ENCODE results near the gene SMYD1. TPM values are rescaled to one million over a fixed set of nuclear protein-coding genes. Genes with fewer than 3 reads are reported as not detected.

SMYD1 gene
- total RNA-seq, 1 experiment from 2014 or later: not detected

DNA sequence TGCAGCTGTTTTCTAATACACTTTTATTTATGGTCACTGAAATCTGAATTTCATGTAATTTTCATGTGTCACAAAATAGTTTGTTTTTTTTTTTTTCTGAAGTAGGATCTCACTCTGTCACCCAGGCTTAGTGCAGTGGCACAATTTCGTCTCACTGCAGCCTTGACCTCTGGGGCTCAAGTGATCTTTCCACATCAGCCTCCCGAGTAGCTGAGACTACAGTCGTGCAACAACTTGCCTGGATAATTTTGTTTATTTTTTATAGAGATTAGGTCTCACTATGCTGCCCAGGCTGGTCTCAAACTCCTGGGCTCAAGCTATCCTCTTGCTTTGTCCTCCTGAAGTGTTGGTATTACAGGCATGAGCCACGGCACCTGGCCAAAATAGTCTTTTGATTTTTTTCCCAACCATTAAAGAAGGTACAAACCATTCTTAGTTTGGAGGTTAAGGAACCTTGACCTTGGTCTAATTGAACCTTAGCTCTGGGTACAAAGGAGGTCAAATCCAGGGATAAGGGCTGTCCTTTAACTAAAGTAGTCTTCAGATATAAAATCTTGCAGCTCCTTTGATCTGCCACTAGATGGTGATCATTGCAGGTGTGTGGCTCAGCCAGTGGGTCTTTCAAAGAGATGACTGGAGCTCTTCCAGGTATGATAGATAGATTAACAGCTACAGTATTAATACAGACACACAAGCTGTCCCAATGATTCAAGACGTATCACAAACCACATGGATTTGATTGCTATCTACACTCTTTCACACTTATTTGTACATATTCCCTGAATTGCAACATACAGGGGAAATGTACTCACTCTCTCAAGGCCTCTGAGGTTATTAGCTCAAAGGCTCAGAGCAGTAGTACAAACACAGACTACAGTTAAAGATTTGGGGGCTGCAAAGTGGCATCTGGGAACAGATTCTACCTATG, 7.4 kb upstream of the SMYD1 start:
- no TSS peak for BruUV-seq (replicated peaks)
- H2AFZ ChIP-seq (ENCODE audit: low read depth, low read length, poor library complexity, severe bottlenecking): no peak overlapping the region
- RAD21 ChIA-PET (ENCODE audit: low non-redundant PET in 1 of 2, low total read pairs in 2 of 2, uncharacterized antibody in 2 of 2, unreplicated experiment in 2 of 2): interaction anchor here (1.1 to 1.6 kb wide), 3 partner anchors 99 to 126 kb away, joined by 3 to 15 read pairs (median 13); no protein-coding TSS in a partner anchor
- ATAC-seq: peak; percentile 56
- H3K9me3 ChIP-seq (ENCODE audit: control insufficient read depth in 1 of 2, insufficient read depth in 1 of 2, low read depth in 1 of 2, low read length in 2 of 2): no peaks in the 10 kb centered on the region
- no peaks in the 10 kb centered on the region for H3K27me3 ChIP-seq (ENCODE audit: insufficient read depth, low read length)
- H3K36me3 ChIP-seq (ENCODE audit: control insufficient read depth in 1 of 2, insufficient read depth in 2 of 2, low read length in 2 of 2): no peaks in the 10 kb centered on the region
- no peaks in the 10 kb centered on the region for H3K9me2 ChIP-seq (ENCODE audit: insufficient read depth)
- no peak overlapping the region for H3K4me3 ChIP-seq (replicated peaks in 1 of 2; ENCODE audit: low read depth in 1 of 2, low read length in 2 of 2)
- CTCF ChIA-PET: interaction anchor here (0.6 to 3.9 kb wide), 31 partner anchors 9 to 532 kb away, joined by 3 to 113 read pairs (median 4); partner anchors contain the start of gene RNU2-63P
- POLR2A ChIA-PET: interaction anchor here (0.5 to 1.9 kb wide), 3 partner anchors 11 to 404 kb away, joined by 3 to 8 read pairs (median 4); partner anchors contain the start of gene RNU2-63P
- no peak overlapping the region for H3K27ac ChIP-seq (ENCODE audit: low read depth, low read length)
- H3K4me2 ChIP-seq (ENCODE audit: low read length): no peak overlapping the region
- H3K9ac ChIP-seq (ENCODE audit: low read length): no peak overlapping the region
- H3K79me2 ChIP-seq (ENCODE audit: insufficient read depth, low read length): peaks cover 2% of the 10 kb centered on the region; the same call in 1 of the 2 replicates
- intact Hi-C loops (cut with micrococcal nuclease): loop anchor here (1.0 to 10.0 kb wide), 3 partner anchors 100 to 395 kb away; partner anchors contain the start of gene FOXI3
- no peaks in the 10 kb centered on the region for H4K20me1 ChIP-seq (ENCODE audit: insufficient read depth)
- peak; percentile 32 for DNase-seq (ENCODE audit: low read depth, low spot score)
- TF ChIP-seq, protein P1, sequence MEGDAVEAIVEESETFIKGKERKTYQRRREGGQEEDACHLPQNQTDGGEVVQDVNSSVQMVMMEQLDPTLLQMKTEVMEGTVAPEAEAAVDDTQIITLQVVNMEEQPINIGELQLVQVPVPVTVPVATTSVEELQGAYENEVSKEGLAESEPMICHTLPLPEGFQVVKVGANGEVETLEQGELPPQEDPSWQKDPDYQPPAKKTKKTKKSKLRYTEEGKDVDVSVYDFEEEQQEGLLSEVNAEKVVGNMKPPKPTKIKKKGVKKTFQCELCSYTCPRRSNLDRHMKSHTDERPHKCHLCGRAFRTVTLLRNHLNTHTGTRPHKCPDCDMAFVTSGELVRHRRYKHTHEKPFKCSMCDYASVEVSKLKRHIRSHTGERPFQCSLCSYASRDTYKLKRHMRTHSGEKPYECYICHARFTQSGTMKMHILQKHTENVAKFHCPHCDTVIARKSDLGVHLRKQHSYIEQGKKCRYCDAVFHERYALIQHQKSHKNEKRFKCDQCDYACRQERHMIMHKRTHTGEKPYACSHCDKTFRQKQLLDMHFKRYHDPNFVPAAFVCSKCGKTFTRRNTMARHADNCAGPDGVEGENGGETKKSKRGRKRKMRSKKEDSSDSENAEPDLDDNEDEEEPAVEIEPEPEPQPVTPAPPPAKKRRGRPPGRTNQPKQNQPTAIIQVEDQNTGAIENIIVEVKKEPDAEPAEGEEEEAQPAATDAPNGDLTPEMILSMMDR (IDR thresholded peaks at IDR 0.05 in 2 of 3, conservative IDR thresholded peaks at IDR 0.05 in 1 of 3; ENCODE audit: borderline replicate concordance in 1 of 3, insufficient read depth in 1 of 3, low read depth in 2 of 3, low read length in 2 of 3): peak; percentile 79 to 87 (median 84)
- TF ChIP-seq EZH2phosphoT487 (IDR thresholded peaks at IDR 0.05; ENCODE audit: borderline replicate concordance): no peak
- peak; percentile 90 for TF ChIP-seq RAD21 (IDR thresholded peaks at IDR 0.05; ENCODE audit: low read depth)
- H3K4me1 ChIP-seq (ENCODE audit: control insufficient read depth in 1 of 2, insufficient read depth in 2 of 2, low read length in 2 of 2): peaks cover 3 to 11% of the 10 kb centered on the region in 2 experiments; a peak in 3 of 4 replicates

Measured in HCT116 (cell line).